Skin of body (tissue), 2 donors: Measurements from ENCODE around the gene BRINP3. TPM values are rescaled to one million over a fixed set of nuclear protein-coding genes. Genes with fewer than 3 reads are reported as not detected.

Source experiments
- DNase-seq: peaks from one replicate; lab custom pipeline; 2025; lab: John Stamatoyannopoulos, UW
- total RNA-seq: library from RNA; depleted of rRNA; stranded (reverse); fragments of >200 nt; gene quantifications from one replicate; pipeline ENCODE4 v1.2.3, GENCODE V29; 2014

BRINP3 gene
- total RNA-seq, 1 donor from 2014 or later, result 0.20 TPM

DNA sequence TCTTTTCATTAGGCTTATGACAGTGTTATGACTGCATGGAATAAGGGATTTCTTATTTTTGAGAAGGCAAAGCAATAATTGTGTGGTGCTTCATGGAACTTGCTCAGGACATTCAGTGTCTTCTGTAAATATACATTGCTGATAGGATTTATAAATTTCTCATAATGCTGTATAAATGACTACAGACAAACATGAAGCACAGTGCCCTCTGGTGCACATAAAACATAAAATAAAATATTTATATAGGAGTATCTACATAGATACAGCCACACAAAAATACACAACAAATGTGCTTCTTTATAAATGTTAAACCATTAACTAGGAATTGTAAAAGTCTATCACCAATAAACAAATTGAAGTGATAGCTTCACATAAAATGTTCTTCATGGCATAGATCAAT, 24.1 kb downstream of the BRINP3 start:
- DNase-seq, result no peak

DNA sequence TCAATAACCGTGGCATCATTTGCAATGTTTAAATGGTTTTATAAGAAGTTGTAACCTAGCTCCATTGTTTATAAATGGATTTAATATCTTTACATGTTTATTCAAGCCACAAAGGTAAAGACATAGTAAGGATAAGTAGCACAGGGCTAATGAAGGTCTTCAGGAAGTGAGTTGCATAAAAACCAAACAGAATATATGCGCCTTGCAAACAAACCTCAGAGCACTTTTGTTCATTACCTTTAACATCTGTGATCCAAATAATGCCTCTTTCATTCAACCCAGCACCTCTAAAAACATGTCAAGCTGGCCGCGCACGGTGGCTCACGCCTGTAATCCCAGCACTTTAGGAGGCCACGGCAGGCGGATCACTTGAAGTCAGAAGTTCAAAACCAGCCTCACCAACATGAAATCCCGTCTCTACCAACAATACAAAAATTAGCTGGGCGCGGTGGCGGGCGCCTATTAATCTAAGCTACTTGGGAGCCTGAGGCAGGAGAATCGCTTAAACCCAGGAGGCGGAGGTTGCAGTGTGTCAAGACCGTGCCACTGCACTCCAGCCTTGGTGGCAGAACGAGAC, 25.3 kb downstream of the BRINP3 start:
- no peak for DNase-seq

DNA sequence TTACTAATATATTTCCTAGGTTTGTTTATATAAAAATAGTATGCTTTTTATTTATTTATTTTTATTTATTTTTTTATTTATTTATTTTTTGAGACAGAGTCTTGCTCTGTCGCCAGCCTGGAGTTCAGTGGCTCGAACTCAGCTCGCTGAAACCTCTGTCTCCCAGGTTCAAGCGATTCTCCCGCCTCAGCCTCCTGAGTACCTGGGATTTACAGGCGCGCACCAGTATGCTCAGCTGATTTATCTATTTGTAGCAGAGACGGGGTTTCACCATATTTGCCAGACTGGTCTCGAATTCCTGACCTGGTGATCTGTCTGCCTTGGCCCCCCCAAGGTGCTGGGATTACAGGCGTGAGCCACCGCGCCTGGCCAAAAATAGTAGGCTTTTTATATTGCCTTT, 33.2 kb downstream of the BRINP3 start:
- no peak for DNase-seq

DNA sequence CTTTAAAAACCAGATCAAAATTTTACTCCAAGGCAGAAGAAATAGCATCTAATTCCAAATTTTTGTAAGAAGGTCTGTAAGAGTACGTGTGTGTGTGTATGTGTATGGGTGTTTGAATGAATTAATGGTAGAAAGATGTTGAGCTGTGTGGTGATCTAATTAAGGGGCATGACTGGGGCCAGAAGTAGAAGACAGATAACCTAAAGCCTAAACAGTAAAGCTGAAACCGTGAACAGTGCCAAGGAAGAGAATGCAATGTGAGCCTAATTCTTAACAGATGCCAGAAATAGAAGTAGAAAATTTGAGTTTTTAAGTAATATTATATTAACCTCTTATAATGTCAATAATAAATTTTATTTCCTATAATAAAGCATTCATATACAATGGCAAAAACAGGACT, 38.2 kb downstream of the BRINP3 start:
- DNase-seq, result no peak

DNA sequence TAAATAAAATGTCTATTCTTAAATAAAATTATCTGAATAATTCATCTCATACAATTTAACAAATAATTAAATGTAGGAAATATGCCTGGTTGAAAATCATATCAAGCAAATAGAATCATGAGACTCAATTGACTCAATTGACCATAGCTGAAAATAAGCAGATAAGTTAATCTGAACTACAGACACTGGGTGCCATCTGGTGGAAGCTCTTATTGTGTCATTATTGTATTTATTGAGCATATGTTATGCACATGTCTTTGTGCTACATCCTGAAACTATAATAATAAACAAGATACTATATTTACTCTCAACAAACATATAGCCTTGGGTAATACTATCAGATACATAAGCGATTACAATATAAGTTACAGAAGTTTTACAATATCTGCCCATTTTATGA, 41.0 kb downstream of the BRINP3 start:
- DNase-seq, result peak; percentile 33

DNA sequence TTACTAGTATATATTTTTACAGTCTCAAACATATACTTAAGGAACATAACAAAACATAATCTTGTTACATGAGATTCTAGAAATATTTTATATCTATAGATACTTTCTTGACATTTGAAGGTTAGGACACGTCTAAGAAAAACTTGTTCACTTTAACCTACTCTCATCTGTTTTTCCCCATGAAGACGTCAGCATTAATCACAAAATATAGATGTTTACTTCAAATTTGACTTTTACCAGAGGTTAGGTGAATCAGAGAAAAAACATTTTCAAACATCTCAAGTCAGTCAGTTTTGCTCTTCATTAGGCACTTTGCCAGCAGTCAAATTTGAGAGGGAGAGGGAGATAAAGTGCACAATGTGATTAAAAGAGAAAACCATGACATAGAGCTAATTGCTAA, 47.7 kb downstream of the BRINP3 start:
- DNase-seq, result no peak

DNA sequence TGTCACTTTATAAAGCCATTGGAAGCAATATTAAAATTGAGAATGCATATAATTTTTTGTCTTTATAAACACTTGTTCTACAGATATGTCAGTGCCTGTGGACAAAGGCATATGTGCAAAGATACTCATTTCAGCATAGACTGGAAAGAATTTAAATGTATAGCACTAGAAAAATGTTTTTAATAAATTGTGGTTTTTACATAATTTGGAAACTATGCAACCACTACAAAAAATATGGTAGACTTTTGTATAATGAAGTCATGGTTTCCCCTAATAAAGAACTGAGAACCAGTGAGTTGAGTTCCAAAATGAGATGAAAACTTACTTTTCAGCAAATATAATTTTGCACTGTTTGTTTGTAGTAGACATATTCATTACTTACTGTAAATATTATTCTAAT, 48.5 kb downstream of the BRINP3 start:
- DNase-seq, result peak; percentile 22

DNA sequence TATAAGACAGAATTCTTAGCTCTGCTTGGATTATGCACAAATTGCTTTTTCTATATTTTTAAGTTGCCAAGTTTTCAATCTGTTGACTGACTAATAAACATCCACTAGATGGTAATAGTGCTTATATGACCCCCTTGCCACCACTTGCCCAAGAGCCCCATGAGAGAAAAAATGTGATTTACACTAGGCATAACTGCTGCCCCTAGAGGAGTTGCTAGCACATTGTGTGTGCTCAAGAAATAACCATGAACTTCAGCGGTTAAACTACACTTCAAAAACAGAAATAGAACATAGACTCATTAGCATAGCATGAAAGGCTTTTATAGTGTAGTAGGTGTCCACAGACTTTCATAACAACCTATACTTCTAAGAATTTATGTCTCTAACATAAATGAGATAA, 61.4 kb downstream of the BRINP3 start:
- DNase-seq, result no peak

DNA sequence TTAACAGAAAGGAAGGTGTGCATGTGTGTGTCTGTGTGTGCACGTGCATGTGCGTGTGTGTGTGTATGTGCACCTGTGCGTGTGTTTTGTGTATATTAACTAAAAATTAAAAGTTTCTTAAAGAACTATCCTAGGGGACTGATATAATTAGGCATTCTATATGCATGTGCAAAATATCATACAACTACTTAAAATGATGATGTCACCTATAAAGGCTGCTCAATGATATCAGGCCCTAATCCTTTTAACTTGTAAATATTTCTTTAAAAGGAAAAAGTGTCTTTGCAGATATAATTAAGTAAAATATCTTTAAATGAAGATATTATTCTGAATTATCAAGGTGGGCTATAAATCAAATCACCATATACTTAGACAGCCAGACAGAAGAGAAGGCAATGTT, 64.5 kb downstream of the BRINP3 start:
- no peak for DNase-seq

DNA sequence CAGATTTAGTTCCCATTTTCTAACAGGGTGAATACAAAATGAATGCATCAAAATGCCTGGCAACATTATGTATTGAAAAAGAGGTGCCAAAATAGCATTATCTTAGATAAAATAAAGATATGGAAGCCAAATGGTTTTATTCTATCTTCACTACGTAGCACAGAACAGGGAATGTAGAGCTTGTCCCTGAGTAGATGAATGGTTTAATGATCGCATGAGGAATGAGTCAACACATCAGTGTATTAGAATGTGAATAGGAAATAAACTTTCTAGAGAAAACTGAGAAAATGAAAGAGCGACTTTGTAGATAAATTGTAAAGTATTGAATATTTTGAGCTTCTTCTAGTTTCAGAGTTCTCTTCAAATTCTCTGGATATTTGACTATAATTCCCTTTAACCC, 74.3 kb downstream of the BRINP3 start:
- no peak for DNase-seq

DNA sequence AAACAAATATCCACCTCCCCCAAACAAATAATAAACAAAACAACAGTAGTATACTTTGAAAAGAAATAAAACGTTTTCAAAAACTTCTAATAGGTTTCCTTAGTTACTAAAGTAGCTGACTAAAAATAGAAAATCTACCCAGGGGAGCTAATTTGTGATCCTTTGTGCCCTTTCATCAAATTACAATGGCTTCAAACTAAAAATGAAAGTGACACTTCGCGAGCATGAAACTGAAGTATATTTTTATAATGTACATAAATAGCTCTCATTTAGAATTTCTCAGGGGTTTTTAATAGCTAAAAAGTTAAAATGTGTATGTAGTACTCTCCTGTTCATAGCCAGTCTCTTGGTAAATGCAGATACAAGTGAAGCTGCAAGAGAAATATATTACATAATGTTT, 78.4 kb downstream of the BRINP3 start:
- DNase-seq, result no peak

DNA sequence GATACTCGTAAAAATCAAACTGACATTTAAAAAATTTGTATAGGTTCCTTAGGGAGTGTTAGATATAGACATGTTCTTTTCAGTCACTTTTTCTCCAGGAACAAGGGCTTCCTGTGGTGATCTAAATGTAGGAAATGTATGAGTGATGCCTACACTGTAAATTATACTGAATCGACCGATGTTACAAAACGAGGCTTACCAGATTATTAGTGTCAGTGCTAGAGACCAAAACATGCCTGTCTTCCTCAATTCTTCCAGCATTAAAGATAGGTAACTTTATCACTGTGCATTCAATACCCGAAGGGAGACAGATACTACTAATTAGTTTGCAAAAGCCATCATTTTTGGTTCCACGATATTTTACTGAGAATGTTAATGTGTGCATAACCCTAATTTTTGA, 86.1 kb downstream of the BRINP3 start:
- DNase-seq, result no peak

DNA sequence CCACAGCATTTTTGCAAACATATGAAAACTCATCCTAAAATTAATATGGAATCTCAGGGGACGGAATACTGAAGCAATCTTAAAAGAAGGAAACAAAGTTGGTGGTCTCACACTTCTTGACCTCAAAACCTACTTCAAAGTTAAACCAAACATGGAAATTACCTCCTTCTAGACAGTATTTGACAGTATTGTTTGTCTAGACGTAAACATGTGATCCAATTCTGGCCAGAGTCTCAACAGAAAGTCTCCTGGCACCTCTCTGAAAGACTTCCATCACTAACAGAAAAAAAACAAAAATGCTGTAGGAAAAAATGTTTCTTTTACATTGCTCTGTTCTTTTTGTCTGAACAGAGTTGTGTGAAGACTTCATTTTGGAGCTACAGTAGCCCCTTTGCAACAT, 99.7 kb downstream of the BRINP3 start:
- no peak for DNase-seq

DNA sequence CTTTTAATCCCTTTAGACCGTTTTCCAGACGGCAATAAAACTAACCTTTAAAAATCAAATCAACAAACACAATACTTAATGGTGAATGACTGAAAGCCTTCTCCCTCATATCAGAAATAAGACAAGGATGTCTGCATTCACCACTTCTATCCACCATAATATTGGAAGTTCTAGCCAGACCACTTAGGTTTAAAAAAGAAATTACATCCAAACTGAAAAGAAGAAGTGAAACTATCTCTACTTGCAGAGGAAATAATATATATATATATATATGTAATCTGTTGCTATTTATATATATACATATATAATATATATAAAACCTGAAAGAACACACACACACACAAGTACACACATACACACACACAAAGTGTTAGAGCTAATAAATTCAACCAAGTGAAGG, 100.4 kb downstream of the BRINP3 start:
- no peak for DNase-seq

DNA sequence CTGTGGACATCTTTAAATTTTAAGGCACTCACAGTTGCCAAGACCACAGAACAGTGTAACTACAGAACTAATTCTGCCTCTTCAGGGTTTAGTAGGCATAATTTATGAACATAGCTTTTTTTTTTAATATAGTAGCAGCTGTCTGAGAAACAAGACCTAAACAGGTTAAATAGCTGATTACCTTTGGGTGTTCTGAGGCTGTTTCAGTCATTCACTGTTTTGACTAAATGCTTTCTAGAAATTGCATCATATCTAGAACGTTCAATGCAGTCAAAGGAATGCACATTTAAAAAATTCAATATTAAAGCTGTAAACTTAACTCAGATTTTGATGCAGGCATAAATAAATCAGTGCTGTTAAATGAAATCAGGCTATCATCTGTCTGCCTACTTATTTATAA, 101.6 kb downstream of the BRINP3 start:
- DNase-seq, result no peak

DNA sequence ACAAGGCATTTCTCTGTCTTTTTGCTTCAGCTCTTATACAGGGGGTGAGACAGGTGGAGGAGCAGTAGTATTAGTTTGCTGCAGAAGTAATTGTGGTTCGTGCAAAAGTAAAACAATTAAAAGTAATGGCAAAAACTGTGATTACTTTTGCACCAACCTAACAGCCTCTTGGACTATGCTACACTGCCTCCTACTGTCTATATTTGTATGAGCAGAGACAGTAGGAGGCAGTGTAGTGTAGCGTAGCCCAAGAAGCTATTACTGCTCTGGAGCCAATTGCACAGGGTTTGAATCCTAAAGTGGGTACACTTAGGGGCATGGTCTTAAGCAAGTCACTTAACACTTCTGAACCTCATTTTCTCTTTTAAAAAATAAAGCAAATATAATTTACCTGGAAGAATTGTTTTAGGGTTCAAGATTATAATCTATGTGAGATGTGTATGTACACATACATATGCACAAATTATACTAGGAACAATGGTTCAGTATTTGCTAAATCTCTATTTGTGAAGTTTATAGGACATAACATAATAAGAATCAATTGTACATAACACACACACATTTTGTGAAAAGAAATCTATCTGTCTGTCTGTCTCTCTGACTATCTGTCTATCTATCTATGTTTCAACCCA, 103.8 kb downstream of the BRINP3 start:
- DNase-seq, result no peak

DNA sequence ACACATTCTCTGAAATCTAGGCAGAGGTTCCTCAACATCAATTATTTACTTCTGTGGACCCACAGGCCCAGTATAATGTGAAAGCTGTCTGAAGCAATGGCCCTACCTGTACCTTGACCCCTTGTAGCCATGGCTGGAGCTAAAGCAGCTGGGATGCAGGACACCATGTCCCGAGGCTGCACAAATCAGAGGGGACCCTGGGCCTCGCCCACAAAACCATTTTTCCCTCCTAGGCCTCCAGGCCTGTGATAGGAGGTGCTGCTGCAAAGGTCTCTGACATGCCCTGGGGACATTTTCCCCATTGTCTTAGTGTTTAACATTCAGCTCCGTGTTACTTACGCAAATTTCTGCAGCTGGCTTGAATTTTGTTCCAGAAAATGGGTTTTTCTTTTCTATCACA, 110.5 kb downstream of the BRINP3 start:
- DNase-seq, result no peak

DNA sequence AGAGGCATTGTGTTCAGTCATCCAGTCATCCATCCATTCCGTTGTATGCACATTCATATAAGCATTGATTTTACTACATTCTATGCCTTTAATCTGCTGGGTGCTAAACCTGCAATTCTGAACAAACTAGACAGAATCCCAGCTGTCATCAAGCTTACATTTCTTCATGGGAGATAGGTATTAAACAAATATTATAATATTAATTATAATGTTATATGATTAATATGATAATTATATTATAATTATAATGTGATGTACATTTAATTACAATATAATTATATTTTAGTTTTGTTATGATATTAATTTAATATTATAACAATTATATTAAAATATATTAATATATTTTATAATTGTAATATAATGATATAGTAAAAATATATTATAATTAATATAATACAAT, 112.4 kb downstream of the BRINP3 start:
- DNase-seq, result no peak

DNA sequence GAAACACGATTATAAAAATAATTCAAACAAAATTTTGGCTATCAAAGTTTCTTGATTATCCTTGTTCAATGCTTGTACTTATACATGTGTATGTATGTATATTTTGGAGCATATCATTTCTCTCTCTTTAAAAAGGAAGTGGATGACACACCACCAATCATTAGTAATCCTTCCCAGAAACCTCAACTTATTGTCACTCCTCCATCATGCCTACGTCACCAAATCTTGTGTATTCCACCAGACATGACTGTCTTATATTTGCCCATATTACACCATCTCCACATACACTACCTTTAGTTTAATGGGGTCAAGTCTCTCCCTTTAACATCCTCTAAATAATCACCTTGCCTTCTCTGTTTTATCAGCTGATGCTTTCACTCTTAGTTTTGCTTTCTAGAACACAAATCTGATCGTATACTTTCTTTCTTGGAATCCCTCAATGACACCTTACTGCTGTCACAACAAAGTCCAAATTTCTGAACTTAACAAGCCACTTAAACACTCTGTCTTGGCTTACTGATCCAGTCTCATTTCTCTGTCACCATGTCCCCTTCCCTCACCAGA, 124.0 kb downstream of the BRINP3 start:
- DNase-seq, result no peak

DNA sequence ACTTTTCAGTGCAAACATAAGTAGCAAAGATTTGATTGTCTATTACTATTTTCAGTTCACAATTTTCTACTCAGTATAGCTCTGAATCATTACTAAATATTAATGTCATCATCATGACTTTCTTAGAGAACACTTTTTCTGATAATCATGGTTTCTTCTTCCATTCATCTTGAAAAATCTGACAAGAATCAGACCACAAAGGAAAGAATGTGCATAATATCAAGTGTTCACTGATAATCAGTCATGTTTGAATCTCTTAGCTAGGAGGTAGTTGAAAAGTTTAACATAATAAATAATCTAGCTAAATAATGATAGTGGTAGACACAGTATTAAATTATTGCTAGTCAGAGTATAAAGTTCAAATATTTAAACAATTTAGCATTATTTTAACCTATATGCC, 133.2 kb downstream of the BRINP3 start:
- no peak for DNase-seq

DNA sequence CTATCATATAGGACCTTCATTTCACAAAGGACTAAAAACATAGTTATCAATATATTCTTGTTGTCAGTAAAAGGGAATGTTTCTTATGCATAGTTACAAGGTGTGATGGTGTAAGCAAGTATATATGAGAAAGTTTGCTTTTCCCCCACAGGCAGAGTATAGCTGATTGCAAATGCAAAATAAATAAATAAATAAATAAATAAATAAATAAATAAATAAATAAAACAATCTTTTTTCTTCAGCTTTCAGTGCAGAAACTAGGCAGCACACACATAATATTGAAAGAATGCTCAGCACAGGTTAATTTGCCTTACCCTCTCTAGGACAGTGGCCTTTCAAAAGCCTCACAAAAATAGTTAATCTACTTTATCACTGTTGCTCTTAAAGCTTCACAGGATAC, 138.8 kb downstream of the BRINP3 start:
- DNase-seq, result no peak

DNA sequence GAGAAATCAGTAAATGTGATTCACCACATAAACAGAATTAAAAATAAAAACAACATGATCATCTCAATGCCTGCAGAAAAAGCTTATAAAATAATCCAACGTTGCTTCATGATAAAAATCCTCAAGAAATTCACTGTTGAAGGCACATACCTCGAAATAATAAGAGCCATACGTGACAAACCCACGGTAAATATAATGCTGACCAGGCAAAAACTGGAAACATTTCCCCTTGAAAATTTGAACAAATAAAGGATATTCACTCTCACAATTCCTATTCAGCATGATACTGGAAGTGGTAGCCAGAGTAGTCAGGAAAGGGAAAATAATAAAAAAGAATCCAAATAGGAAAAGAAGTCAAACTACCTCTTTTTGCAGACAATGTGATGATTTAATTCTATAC, 148.8 kb downstream of the BRINP3 start:
- DNase-seq, result no peak

DNA sequence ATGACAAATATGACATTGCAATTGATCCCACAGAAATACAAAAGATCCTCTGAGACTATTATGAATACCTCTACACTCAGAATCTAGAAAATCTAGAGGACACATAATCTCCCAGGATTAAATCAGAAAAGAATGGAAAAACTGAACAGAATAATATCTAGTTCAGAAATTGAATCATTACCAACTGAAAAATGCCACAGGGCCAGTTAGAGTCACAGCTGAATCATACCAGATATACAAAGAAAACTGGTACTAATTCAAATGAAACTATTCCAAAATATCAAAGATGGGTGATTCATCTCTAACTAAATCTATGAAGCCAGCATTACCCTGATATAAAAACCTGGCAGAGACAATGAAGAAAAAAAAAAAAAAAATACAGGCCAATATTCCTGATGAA, 149.3 kb downstream of the BRINP3 start:
- no peak for DNase-seq

DNA sequence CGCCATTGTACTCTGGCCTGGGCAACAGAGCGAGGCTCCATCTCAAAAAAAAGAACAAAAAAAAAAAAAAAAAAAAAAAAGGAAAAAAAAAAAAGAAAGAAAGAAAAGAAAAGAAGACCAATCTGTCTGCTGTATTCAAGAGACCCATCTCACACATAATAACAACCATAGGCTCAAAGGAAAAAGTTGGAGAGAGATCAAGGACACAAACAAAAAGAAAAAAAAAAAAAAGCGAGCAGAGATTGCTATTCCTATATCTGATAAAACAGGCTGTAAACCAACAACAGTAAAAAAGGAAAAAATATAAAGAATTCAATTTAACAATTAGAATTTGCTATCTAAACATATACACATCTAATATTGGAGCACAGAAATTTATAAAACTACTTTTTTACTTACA, 150.4 kb downstream of the BRINP3 start:
- DNase-seq, result no peak
